Measurements from ENCODE around the gene BCL2L2. TPM values are rescaled to one million over a fixed set of nuclear protein-coding genes. Genes with fewer than 3 reads are reported as not detected.

BCL2L2 gene
- total and polyA plus RNA-seq, 2 donors (not counting 1 experiment from before 2014, with no cell fraction given), result 24.7 to 25.4 TPM

GRCh38 chr14:23299986-23300686 lies 6.5 kb upstream of the BCL2L2 start:
- Histone ChIP-seq H4K20me1 (ENCODE audit: control insufficient read depth, extremely low read depth, insufficient read depth, low read length) (no peaks in the 10 kb centered on the region), H3K36me3 (ENCODE audit: control insufficient read depth, insufficient read depth, low read length) (peaks cover 3% of the 10 kb centered on the region), H2AFZ (ENCODE audit: low read length) (no peak overlapping the region), H3K9me3 (ENCODE audit: control insufficient read depth, insufficient read depth, low read depth, low read length) (no peaks in the 10 kb centered on the region), H3K4me3 (replicated peaks in 1 of 4; ENCODE audit: control extremely low read depth in 1 of 4, insufficient read depth in 1 of 4, low read depth in 3 of 4, low read length in 4 of 4) (peak overlapping the region; percentile 77 to 87 (median 84)), H3K27me3 (ENCODE audit: control insufficient read depth, insufficient read depth, low read length) (no peaks in the 10 kb centered on the region), H3K4me1 (ENCODE audit: control insufficient read depth, extremely low read depth, insufficient read depth, low read length) (peaks cover 12% of the 10 kb centered on the region), H3K4me2 (ENCODE audit: extremely low read depth, insufficient read depth, low read length) (peak overlapping the region; percentile 86), H3K79me2 (ENCODE audit: control insufficient read depth, insufficient read depth, low read length) (peaks cover 2% of the 10 kb centered on the region), H3K9ac (ENCODE audit: insufficient read depth, low read length) (peak overlapping the region; percentile 95), H3K27ac (ENCODE audit: insufficient read depth, low read length) (peak overlapping the region; percentile 85)
- DNase-seq (ENCODE audit: low read depth in 2 of 2), result no peak
- TF ChIP-seq CTCF (conservative IDR thresholded peaks at IDR 0.05 in 1 of 2, IDR thresholded peaks at IDR 0.05 in 1 of 2; ENCODE audit: low read depth in 1 of 2, low read length in 2 of 2), result no peak
- TF ChIP-seq EZH2 (IDR thresholded peaks at IDR 0.05; ENCODE audit: low read length, missing control alignments), result no peak

- Histone ChIP-seq H3K36me3 (ENCODE audit: control insufficient read depth, insufficient read depth, low read length) (peaks cover 3% of the 10 kb centered on the region), H3K27ac (ENCODE audit: insufficient read depth, low read length) (peak overlapping the region; percentile 85), H3K4me2 (ENCODE audit: extremely low read depth, insufficient read depth, low read length) (peak overlapping the region; percentile 86), H3K4me3 (replicated peaks in 1 of 4; ENCODE audit: control extremely low read depth in 1 of 4, insufficient read depth in 1 of 4, low read depth in 3 of 4, low read length in 4 of 4) (peak overlapping the region; percentile 77 to 87 (median 84)), H4K20me1 (ENCODE audit: control insufficient read depth, extremely low read depth, insufficient read depth, low read length) (no peaks in the 10 kb centered on the region), H3K9me3 (ENCODE audit: control insufficient read depth, insufficient read depth, low read depth, low read length) (no peaks in the 10 kb centered on the region), H3K79me2 (ENCODE audit: control insufficient read depth, insufficient read depth, low read length) (peaks cover 2% of the 10 kb centered on the region), H3K4me1 (ENCODE audit: control insufficient read depth, extremely low read depth, insufficient read depth, low read length) (peaks cover 12% of the 10 kb centered on the region), H3K27me3 (ENCODE audit: control insufficient read depth, insufficient read depth, low read length) (no peaks in the 10 kb centered on the region), H3K9ac (ENCODE audit: insufficient read depth, low read length) (peak overlapping the region; percentile 95), H2AFZ (ENCODE audit: low read length) (peak overlapping the region; percentile 77)
- peak in 1 of 2 donors; percentile 20 for DNase-seq (ENCODE audit: low read depth in 2 of 2)
- TF ChIP-seq EZH2 (IDR thresholded peaks at IDR 0.05; ENCODE audit: low read length, missing control alignments) (no peak), CTCF (conservative IDR thresholded peaks at IDR 0.05 in 1 of 2, IDR thresholded peaks at IDR 0.05 in 1 of 2; ENCODE audit: low read depth in 1 of 2, low read length in 2 of 2) (no peak)
These were observed 5.9 kb upstream of the BCL2L2 start for GRCh38 chr14:23300687-23301223.

GRCh38 chr14:23301288-23301968 lies 5.2 kb upstream of the BCL2L2 start:
- H4K20me1 ChIP-seq (ENCODE audit: control insufficient read depth, extremely low read depth, insufficient read depth, low read length), result no peaks in the 10 kb centered on the region
- H3K79me2 ChIP-seq (ENCODE audit: control insufficient read depth, insufficient read depth, low read length), result peaks cover 2% of the 10 kb centered on the region
- peak overlapping the region; percentile 91 for H2AFZ ChIP-seq (ENCODE audit: low read length)
- H3K36me3 ChIP-seq (ENCODE audit: control insufficient read depth, insufficient read depth, low read length), result peaks cover 3% of the 10 kb centered on the region
- peak overlapping the region; percentile 85 for H3K27ac ChIP-seq (ENCODE audit: insufficient read depth, low read length)
- peak overlapping the region; percentile 95 for H3K9ac ChIP-seq (ENCODE audit: insufficient read depth, low read length)
- DNase-seq (ENCODE audit: low read depth in 2 of 2), result peak; percentile 98
- no peaks in the 10 kb centered on the region for H3K27me3 ChIP-seq (ENCODE audit: control insufficient read depth, insufficient read depth, low read length)
- H3K4me1 ChIP-seq (ENCODE audit: control insufficient read depth, extremely low read depth, insufficient read depth, low read length), result peaks cover 13% of the 10 kb centered on the region
- peak overlapping the region; percentile 93 for H3K4me2 ChIP-seq (ENCODE audit: extremely low read depth, insufficient read depth, low read length)
- TF ChIP-seq EZH2 (IDR thresholded peaks at IDR 0.05; ENCODE audit: low read length, missing control alignments) (no peak), CTCF (conservative IDR thresholded peaks at IDR 0.05 in 1 of 2, IDR thresholded peaks at IDR 0.05 in 1 of 2; ENCODE audit: low read depth in 1 of 2, low read length in 2 of 2) (peak; percentile 54 to 62)
- H3K9me3 ChIP-seq (ENCODE audit: control insufficient read depth, insufficient read depth, low read depth, low read length), result no peaks in the 10 kb centered on the region
- peak overlapping the region; percentile 70 to 84 (median 80) for H3K4me3 ChIP-seq (replicated peaks in 1 of 4; ENCODE audit: control extremely low read depth in 1 of 4, insufficient read depth in 1 of 4, low read depth in 3 of 4, low read length in 4 of 4)
